ENCODE measurements around the gene KIAA1549.

GRCh38 chr7:138911007-138911406 is 70.2 kb downstream of the KIAA1549 start:
- TF ChIP-seq YY1 (IDR thresholded peaks at IDR 0.05) (no peak), ZBTB33 (IDR thresholded peaks at IDR 0.05) (no peak), REST (IDR thresholded peaks at IDR 0.05) (no peak)
